ENCODE data around the gene TESK2.

TESK2 gene

DNA sequence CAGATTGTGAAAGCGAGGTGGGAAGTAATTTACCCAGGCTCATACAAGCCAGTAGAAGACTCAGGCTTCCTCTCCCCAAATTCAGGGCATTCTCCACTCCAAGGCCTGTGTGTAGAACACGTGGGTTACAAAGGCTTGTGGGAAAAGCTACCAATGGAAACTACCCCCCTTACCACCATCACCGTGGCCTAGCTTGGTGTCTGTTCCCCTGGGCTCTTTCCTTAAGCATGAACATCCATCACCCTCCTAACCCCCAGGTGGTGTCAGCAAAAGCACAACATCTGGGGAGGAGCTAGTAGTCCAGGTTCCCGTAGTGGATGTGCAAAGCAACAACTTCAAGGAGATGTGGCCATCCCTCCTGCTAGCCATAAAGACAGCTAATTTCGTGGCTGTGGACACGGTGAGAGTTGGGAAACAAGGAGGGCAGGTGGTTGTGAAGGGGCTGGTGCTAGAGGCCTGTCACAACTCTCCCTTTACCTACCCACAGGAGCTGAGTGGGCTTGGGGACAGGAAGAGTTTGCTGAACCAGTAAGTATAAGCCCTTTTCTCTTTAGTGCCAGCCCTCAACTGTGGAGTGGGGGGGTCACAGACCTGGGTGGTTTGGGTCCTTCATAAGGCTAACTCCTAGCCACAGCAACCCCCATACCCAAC, 150.0 kb downstream of the TESK2 start:
- Histone ChIP-seq H3K4me3 (ENCODE audit: low read length) (peak overlapping the region; percentile 98), H3K27me3 (replicated peaks; ENCODE audit: control insufficient read depth, insufficient read depth, low read length) (no peaks in the 10 kb centered on the region), H3K9ac (ENCODE audit: low read length) (peak overlapping the region; percentile 99), H3K36me3 (ENCODE audit: control insufficient read depth, insufficient read depth, low read length, severe bottlenecking) (peaks cover 42% of the 10 kb centered on the region), H3K4me1 (ENCODE audit: control insufficient read depth, insufficient read depth, low read length) (peaks cover 15% of the 10 kb centered on the region), H3K9me3 (ENCODE audit: control insufficient read depth, low read length) (no peaks in the 10 kb centered on the region)
- DNase-seq (ENCODE audit: low read depth), result no peak

DNA sequence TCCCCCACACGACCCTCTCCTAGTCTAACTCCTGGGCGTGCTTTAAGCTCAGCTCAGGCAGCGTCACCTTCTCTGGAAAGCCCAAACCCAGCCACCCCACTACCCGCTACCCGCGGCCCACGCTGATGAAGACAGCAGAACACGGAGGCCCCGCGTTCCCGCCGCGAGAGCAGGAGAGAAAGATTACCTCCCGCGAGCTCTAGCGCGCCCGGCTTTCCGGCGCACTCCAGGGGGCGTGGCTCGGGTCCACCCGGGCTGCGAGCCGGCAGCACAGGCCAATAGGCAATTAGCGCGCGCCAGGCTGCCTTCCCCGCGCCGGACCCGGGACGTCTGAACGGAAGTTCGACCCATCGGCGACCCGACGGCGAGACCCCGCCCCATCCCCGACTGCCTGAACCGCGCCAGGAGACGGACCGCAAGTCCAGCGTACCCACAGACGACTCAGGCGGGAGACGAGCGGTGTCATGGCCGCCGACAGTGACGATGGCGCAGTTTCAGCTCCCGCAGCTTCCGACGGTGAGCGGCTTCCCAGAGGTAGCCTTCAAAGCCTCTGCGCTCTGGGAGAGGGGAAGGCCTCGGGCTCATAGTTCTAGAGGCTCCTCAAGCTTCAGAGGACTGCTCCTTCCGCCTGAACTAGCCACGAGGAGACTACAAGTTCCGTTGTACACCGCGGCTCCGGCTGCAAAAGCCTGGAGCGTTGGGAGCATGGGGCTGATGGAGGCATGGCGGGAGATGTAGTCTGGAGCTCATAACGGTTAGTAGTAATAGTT, 151.0 kb downstream of the TESK2 start, which contains the start of the genes MUTYH and TOE1:
MUTYH (minus strand) TSS at position 652 of the 770 bp plus-strand sequence. CDS start 5,935 bp downstream, outside the sequence.
TOE1 (plus strand) TSS at position 382 of the 770 bp plus-strand sequence; CDS start at position 465, 83 bp downstream.
- peak within 1 kb of the TSS; percentile 99 for H3K9ac ChIP-seq (ENCODE audit: low read length)
- H3K36me3 ChIP-seq (ENCODE audit: control insufficient read depth, insufficient read depth, low read length, severe bottlenecking), result peaks cover 34% of the 10 kb centered on the region
- peak within 1 kb of the TSS; percentile 98 for H3K4me3 ChIP-seq (ENCODE audit: low read length)
- peak; percentile 96 for DNase-seq (ENCODE audit: low read depth)
- H3K27me3 ChIP-seq (replicated peaks; ENCODE audit: control insufficient read depth, insufficient read depth, low read length), result no peaks in the 10 kb centered on the region
- no peaks in the 10 kb centered on the region for H3K9me3 ChIP-seq (ENCODE audit: control insufficient read depth, low read length)
- H3K4me1 ChIP-seq (ENCODE audit: control insufficient read depth, insufficient read depth, low read length), result peaks cover 17% of the 10 kb centered on the region

DNA sequence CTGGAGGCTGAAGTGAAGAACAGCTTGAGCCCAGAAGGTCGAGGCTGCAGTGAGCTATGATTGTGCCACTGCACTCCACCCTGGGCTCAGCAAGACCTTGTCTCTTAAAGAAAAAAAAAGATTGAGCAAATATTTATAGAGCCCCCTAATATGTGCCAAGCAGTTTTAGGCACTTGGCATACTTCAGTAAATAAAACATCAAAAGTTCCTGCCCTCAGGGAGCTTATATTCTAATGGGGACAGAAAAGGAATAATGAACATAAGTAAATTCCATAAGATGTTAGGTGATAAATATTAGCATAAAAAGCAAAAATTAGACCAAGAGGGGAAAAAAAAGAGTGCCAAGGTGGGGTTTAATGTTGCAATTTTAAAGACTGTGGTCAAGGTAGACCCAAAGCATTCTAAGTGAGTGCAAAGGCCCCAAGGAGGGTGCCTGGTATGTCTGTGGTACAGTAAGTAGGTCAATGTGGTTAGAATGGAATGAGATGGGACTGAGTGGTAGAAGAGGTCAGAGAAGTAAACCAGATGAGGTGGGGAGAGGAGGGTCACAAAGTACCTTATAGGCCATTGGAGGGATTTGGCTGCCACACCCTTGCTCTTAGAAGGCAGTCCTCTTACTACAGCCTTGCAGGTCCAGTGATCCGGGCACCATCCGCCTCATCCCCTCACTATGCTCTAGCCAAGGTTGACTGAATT, 153.2 kb downstream of the TESK2 start:
- Histone ChIP-seq H3K4me3 (ENCODE audit: low read length) (no peak overlapping the region), H3K9ac (ENCODE audit: low read length) (no peak overlapping the region), H3K36me3 (ENCODE audit: control insufficient read depth, insufficient read depth, low read length, severe bottlenecking) (peaks cover 22% of the 10 kb centered on the region), H3K27me3 (replicated peaks; ENCODE audit: control insufficient read depth, insufficient read depth, low read length) (no peaks in the 10 kb centered on the region), H3K4me1 (ENCODE audit: control insufficient read depth, insufficient read depth, low read length) (peaks cover 17% of the 10 kb centered on the region), H3K9me3 (ENCODE audit: control insufficient read depth, low read length) (no peaks in the 10 kb centered on the region)
- no peak for DNase-seq (ENCODE audit: low read depth)

DNA sequence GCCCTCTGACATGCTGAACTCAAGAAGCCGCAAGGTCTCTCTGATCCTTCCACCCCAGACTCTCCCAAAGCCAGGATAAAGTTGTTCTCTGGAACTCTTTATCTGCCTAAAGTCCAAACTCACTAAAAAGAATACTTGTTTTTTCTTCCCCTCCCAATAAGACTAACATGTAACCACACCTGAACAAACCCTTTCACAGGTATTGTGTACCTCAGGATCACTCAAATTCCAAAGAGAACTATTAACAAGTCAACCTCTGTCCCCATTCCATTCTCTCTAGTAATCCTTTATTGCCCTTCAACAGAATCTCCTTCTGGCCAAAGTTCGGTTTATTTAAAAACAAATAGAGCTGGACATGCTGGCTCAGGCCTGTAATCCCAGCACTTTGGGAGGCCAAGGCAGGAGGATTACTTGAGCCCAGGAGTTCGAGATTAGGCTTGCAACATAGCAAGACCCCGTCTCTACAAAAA, 155.1 kb downstream of the TESK2 start:
- Histone ChIP-seq H3K4me3 (ENCODE audit: low read length) (no peak overlapping the region), H3K27me3 (replicated peaks; ENCODE audit: control insufficient read depth, insufficient read depth, low read length) (no peaks in the 10 kb centered on the region), H3K9me3 (ENCODE audit: control insufficient read depth, low read length) (no peaks in the 10 kb centered on the region), H3K36me3 (ENCODE audit: control insufficient read depth, insufficient read depth, low read length, severe bottlenecking) (peaks cover 29% of the 10 kb centered on the region), H3K4me1 (ENCODE audit: control insufficient read depth, insufficient read depth, low read length) (peaks cover 12% of the 10 kb centered on the region), H3K9ac (ENCODE audit: low read length) (no peak overlapping the region)
- DNase-seq (ENCODE audit: low read depth), result no peak

DNA sequence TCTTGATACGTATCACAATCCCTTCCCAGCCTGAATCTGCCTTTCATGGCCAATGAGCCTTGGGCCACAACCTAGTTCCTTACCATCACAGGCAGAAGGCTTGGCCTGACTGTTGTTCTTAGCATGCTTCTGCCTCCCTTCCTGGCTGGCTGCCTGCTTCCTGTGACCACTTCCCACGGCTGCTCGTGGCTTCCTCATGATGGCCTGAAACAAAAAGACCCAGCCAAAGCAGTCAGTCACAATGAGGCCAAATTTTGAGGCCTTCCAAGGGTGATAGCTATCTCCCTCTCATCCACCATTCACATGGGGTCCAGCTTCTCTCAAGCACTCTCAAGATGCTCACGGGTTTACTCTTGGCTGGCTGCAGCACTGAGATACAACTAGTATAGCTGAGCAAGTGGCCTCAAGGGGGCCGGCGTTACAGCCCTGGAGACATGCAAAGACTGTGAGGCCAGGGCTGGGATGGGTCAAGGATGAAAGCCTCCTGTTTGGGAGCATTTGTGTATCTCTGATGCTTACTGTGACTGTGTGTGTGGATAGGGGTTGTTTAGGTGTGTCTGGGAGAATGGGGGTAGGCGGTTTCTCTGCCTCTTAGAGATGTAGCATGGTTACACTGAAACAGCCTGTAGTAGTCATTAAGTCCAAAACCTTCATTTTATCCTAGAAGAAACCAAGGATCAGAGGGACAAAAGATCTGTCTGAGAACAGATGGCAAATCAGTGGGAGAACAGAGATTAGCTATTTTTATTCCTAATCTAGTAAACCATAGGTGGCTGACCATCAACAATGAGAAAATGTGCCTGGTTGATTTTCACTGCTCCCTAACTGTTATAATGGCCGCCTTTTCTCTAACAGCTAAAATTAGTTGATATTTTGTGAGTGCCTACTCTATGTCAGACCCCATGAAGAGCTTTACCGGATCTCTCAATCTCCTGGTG, 156.4 kb downstream of the TESK2 start:
- Histone ChIP-seq H3K9me3 (ENCODE audit: control insufficient read depth, low read length) (no peaks in the 10 kb centered on the region), H3K36me3 (ENCODE audit: control insufficient read depth, insufficient read depth, low read length, severe bottlenecking) (peaks cover 29% of the 10 kb centered on the region), H3K4me3 (ENCODE audit: low read length) (no peak overlapping the region), H3K9ac (ENCODE audit: low read length) (no peak overlapping the region), H3K4me1 (ENCODE audit: control insufficient read depth, insufficient read depth, low read length) (peaks cover 9% of the 10 kb centered on the region), H3K27me3 (replicated peaks; ENCODE audit: control insufficient read depth, insufficient read depth, low read length) (no peaks in the 10 kb centered on the region)
- no peak for DNase-seq (ENCODE audit: low read depth)

DNA sequence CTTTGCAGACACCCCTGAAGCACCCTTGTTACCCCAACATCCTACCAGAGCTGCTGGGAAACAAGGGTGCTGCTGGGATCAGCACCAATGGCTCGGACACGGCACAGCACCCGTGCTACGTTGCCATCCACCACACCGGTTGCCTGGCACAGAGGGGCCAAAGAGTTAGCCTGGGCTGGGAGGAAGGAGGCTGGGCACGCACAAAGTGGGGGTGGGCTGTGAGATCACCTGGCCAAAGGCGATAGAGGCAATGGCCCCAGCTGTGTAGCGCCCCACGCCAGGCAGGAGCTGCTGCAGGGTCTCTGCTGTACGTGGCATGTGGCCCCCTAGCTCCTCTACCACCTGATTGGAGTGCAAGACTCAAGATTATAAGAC, 158.6 kb downstream of the TESK2 start:
- H3K36me3 ChIP-seq (ENCODE audit: control insufficient read depth, insufficient read depth, low read length, severe bottlenecking), result peaks cover 29% of the 10 kb centered on the region
- no peaks in the 10 kb centered on the region for H3K9me3 ChIP-seq (ENCODE audit: control insufficient read depth, low read length)
- H3K4me1 ChIP-seq (ENCODE audit: control insufficient read depth, insufficient read depth, low read length), result peaks cover 4% of the 10 kb centered on the region
- no peak overlapping the region for H3K9ac ChIP-seq (ENCODE audit: low read length)
- no peak overlapping the region for H3K4me3 ChIP-seq (ENCODE audit: low read length)
- DNase-seq (ENCODE audit: low read depth), result no peak
- H3K27me3 ChIP-seq (replicated peaks; ENCODE audit: control insufficient read depth, insufficient read depth, low read length), result no peaks in the 10 kb centered on the region

DNA sequence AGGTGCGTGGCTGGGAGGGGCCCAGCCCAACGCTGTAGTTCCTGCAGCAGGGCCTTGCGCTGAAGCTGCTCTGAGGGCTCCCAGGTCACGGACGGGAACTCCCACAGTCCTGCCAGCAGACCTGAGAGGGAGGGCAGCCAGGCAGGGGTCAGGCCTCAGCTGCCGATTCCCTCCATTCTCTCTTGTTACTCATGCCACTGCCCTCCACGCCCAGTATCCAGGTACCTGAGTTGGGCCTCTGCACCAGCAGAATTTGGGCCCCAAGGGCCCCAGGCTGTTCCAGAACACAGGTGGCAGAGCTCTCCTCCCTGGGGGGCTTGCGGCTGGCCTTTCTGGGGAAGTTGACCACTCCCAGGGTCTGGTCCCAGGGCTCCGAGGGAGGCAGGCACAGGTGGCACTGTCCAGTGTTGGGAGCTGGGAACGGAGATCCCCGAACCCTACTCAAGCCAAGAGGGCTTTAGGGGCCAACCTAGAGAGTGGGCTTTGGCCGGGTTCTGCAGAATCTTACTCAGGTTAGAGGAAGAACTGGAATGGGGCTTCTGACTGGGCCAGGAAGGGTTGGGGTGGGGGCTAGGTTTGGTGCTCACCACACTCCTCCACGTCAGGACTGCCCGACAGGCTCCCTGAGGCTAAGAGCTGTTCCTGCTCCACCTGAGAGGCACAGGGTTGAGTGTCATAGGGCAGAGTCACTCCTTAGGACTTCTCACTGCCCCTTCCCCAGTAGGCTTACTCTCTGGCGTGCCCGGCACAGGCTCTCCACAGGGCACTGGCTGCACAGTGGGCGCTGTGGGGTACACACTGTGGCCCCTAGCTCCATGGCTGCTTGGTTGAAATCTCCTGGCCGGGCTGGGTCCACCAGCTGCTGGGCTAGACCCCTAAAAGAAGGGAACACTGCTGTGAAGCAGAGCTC, 159.3 kb downstream of the TESK2 start:
- DNase-seq (ENCODE audit: low read depth), result no peak
- H3K4me3 ChIP-seq (ENCODE audit: low read length), result no peak overlapping the region
- peaks cover 29% of the 10 kb centered on the region for H3K36me3 ChIP-seq (ENCODE audit: control insufficient read depth, insufficient read depth, low read length, severe bottlenecking)
- no peak overlapping the region for H3K9ac ChIP-seq (ENCODE audit: low read length)
- H3K9me3 ChIP-seq (ENCODE audit: control insufficient read depth, low read length), result no peaks in the 10 kb centered on the region
- peaks cover 9% of the 10 kb centered on the region for H3K4me1 ChIP-seq (ENCODE audit: control insufficient read depth, insufficient read depth, low read length)
- no peaks in the 10 kb centered on the region for H3K27me3 ChIP-seq (replicated peaks; ENCODE audit: control insufficient read depth, insufficient read depth, low read length)

DNA sequence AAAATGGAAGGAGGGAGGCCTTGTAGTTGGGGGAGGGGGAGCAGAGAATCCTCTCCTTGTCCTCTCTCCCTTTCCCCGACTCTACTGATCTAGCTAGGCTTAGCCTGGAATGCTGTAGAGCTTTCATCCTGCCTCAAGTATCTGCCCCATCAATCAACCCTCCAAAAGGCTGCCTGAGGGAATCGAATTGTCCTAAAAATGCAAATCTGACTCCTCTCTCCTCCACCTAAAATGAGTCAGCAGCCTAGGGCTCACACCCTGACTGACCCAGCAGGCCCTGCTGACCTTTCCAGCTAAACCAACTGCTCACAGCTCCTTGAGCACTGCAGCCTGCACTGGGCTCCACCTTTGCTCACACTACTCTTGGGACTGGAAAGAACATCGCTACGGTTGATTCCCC, 161.5 kb downstream of the TESK2 start:
- Histone ChIP-seq H3K4me3 (ENCODE audit: low read length) (no peak overlapping the region), H3K9ac (ENCODE audit: low read length) (no peak overlapping the region), H3K27me3 (replicated peaks; ENCODE audit: control insufficient read depth, insufficient read depth, low read length) (no peaks in the 10 kb centered on the region), H3K36me3 (ENCODE audit: control insufficient read depth, insufficient read depth, low read length, severe bottlenecking) (peaks cover 29% of the 10 kb centered on the region), H3K9me3 (ENCODE audit: control insufficient read depth, low read length) (no peaks in the 10 kb centered on the region), H3K4me1 (ENCODE audit: control insufficient read depth, insufficient read depth, low read length) (peaks cover 18% of the 10 kb centered on the region)
- DNase-seq (ENCODE audit: low read depth), result no peak

DNA sequence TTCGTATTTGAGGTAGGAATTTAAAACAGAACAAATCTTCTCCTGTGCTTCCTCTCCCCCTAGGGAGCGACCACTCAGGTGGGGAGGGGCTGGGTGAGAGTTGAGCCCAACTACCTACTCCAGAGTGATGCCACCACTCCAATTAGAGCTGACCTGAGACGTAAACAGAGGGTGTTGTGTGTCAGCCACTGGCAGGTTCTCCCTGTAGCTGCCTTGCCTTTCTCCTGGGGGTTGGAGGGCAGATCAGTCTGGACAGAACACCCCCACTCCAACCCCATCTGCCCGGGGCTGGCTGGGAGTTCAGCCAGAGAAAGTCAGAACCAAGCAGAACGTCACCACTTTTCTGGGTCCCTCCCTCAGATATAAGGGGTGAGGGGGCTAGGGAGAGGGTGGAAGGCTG, 162.3 kb downstream of the TESK2 start:
- Histone ChIP-seq H3K9ac (ENCODE audit: low read length) (no peak overlapping the region), H3K4me1 (ENCODE audit: control insufficient read depth, insufficient read depth, low read length) (peaks cover 18% of the 10 kb centered on the region), H3K27me3 (replicated peaks; ENCODE audit: control insufficient read depth, insufficient read depth, low read length) (no peaks in the 10 kb centered on the region), H3K9me3 (ENCODE audit: control insufficient read depth, low read length) (no peaks in the 10 kb centered on the region), H3K36me3 (ENCODE audit: control insufficient read depth, insufficient read depth, low read length, severe bottlenecking) (peaks cover 26% of the 10 kb centered on the region), H3K4me3 (ENCODE audit: low read length) (no peak overlapping the region)
- no peak for DNase-seq (ENCODE audit: low read depth)
